DMS 273 (cell line): ENCODE measurements around the gene ZNF717.
A peak's percentile ranks its signal among the peaks of the same experiment; 100 is the strongest.
"Not testable (repeated sequence)": the region's sequence is repeated elsewhere in the genome, so short reads cannot be mapped to it uniquely, and the experiment has no call there.

Experiments used
- DNase-seq: peaks from one replicate; lab custom pipeline; 2025; ENCODE audit not compliant: unreplicated experiment; lab: John Stamatoyannopoulos, UW

The ZNF717 gene

GRCh38 chr3:75785081-75785755 is at the start of gene ZNF717:
Gene ZNF717, minus strand, starts transcription at chr3:75785549. Its CDS starts 2,187 bp downstream, at chr3:75783362.
- peak; percentile 86 for DNase-seq

- not testable (repeated sequence) for DNase-seq
Observed at GRCh38 chr3:75831076-75831475, 45.7 kb upstream of the ZNF717 start.

GRCh38 chr3:75818019-75818418 is 32.7 kb upstream of the ZNF717 start:
- DNase-seq: peak; percentile 7

DNA sequence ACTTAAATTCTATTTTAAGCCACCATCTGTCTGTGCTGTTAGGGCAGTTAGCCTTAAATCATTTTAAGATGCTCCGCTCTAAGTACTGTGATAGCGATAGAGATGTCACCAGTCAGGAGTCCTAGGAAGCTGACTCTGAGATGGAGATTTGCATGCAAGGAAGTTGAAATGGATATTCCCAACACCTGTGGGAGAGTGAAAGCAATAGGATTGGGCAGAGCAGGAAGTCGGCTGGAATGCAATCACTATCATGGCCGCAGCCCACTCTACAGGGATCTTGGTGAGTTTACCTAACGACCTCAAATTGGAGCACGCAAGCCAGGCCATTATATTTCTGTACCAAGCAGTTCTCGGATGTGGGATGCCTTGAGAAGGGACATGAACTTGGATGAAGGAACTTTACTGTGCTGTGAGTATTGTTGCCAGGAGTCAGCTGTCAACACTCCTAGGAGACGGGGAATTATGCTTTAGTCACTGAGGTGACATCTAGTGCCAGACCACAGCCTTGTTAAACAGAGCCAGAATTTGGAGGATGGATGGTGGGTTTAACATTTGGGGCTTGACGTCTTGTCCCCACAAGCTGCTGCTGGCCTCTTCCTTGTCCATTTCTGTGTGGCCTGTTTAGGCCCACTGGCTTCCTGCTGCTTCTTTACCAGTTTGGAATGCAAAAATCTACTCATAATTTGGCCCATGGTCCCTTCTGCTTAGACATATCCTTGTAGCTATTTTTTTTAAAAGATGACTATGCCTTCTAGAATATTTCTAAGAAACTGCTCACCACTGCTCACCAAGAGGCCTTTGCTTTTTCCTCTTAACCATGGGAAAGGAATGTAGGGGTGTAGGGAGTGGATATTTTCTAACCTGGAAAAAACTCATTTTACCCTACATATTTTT is 31.2 kb upstream of the ZNF717 start:
- DNase-seq: not testable (repeated sequence)

- no peak for DNase-seq
Observed at GRCh38 chr3:75814797-75815196, 29.4 kb upstream of the ZNF717 start.

DNA sequence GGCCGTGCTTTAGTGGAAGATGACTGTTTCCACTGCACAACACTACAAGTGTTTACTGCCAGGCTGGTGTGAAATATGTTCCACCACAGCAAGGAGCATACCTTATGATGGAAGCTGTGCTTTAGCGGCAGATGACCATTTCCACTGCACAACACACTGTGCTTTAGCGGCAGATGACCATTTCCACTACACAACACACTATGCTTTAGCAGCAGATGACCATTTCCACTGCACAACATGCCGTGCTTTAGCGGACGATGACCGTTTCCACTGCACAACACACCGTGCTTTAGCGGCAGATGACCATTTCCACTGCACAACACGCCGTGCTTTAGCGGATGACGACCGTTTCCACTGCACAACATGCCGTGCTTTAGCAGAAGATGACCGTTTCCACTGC is 2.8 kb downstream of the ZNF717 start:
- DNase-seq: no peak

- DNase-seq: no peak
Observed at GRCh38 chr3:75781079-75781745, 4.1 kb downstream of the ZNF717 start.

DNA sequence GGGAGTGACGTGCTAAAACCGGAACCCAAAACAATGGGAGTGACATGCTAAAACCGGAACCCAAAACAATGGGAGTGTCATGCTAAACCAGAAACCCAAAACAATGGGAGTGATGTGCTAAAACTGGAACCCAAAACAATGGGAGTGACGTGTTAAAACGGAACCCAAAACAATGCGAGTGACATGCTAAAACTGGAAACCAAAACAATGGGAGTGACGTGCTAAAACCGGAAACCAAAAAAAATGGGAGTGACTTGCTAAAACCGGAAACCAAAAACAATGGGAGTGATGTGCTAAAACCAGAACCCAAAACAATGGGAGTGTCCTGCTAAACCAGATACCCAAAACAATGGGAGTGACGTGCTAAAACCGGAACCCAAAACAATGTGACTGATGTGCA is 7.6 kb downstream of the ZNF717 start:
- not testable (repeated sequence) for DNase-seq

DNA sequence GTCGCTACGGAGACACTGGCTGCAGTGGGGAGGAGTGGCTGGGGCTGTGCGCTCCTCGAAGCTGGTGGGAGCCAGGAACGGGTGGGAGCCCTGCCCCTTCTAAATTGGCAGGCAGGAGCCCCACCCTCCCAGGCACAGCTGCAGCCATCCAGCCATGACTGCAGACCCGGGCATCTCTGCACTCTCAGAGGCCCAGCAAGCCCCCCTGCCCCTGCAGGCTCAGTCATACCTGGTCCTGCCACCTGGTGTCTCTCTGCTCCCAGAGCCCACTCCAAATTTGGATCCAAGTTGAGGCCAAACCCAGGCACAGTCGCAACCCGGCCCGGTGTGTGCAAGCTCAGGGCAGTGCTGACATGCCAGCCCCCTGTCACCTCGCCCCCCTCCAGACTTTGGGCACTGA is 13.7 kb downstream of the ZNF717 start:
- not testable (repeated sequence) for DNase-seq

GRCh38 chr3:75768303-75769017 is 16.9 kb downstream of the ZNF717 start:
- DNase-seq: no peak

- no peak for DNase-seq
Observed at GRCh38 chr3:75737831-75738493, 47.4 kb downstream of the ZNF717 start.

DNA sequence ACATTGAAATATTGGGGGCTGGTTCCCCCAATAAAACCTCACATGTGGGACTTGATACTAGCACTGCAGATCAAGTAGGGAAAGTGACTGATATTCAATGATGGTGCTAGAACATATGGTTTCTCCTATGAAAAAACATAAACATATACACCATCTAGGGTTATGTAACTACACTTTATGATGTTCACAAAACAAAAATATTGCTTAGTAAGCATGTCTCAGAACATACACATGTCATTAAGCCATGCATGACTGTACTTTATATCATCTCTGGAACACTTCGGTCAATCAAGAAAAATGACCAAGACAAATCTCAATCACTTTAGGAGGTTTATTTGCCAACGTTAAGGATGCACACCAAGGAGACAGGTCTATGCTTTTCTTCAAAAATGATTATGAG is 57.4 kb downstream of the ZNF717 start:
- DNase-seq: no peak

GRCh38 chr3:75692061-75692460 is 93.3 kb downstream of the ZNF717 start:
- no peak for DNase-seq

- DNase-seq: no peak
Observed at GRCh38 chr3:75687323-75687722, 98.0 kb downstream of the ZNF717 start.
